H9 (cell line): ENCODE measurements around the gene TRPC4AP. TPM values are rescaled to one million over a fixed set of nuclear protein-coding genes. Genes with fewer than 3 reads are reported as not detected.

ENCODE experiments used
- DNase-seq: peaks from one replicate; pipeline ENCODE4 v3.0.0-alpha.2; 2017
- H2AFZ ChIP-seq: one replicate; pipeline ENCODE4 v1.6.1; 2013; ENCODE audit warnings: mild to moderate bottlenecking, low read length, control low read depth, moderate library complexity
- H2AK5ac ChIP-seq: 2 replicates; pipeline ENCODE4 v1.6.1; 2013; ENCODE audit warnings: low read length, control low read depth, mixed read lengths; ENCODE audit not compliant: insufficient read length
- H2BK120ac ChIP-seq: one replicate; pipeline ENCODE4 v1.6.1; 2013; ENCODE audit warnings: low read depth, mild to moderate bottlenecking, low read length, control low read depth, inconsistent platforms; ENCODE audit not compliant: poor library complexity, severe bottlenecking
- H2BK12ac ChIP-seq: 2 replicates; pipeline ENCODE4 v1.6.1; 2013; ENCODE audit warnings: low read length, control low read depth, mixed read lengths, low read depth; ENCODE audit not compliant: insufficient read length
- H2BK15ac ChIP-seq: 2 replicates; pipeline ENCODE4 v1.6.1; 2013; ENCODE audit warnings: low read depth, low read length, control low read depth
- H2BK20ac ChIP-seq: one replicate; pipeline ENCODE4 v1.6.1; 2013; ENCODE audit warnings: low read depth, mild to moderate bottlenecking, low read length, control low read depth, inconsistent platforms; ENCODE audit not compliant: poor library complexity, severe bottlenecking
- H2BK5ac ChIP-seq: 2 replicates; pipeline ENCODE4 v1.6.1; 2013; ENCODE audit warnings: low read length, control low read depth, mixed read lengths; ENCODE audit not compliant: insufficient read length
- H3K14ac ChIP-seq: 2 replicates; pipeline ENCODE4 v1.6.1; 2013; ENCODE audit warnings: low read length, control low read depth; ENCODE audit not compliant: insufficient read depth
- H3K18ac ChIP-seq: 2 replicates; pipeline ENCODE4 v1.6.1; 2013; ENCODE audit warnings: low read depth, mild to moderate bottlenecking, mixed read lengths, low read length, control low read depth; ENCODE audit not compliant: insufficient read length
- H3K23ac ChIP-seq: 2 replicates; pipeline ENCODE4 v1.6.1; 2013; ENCODE audit warnings: low read length, control low read depth, mixed read lengths, low read depth; ENCODE audit not compliant: insufficient read length
- H3K23me2 ChIP-seq: 2 replicates; pipeline ENCODE4 v1.6.1; 2013; ENCODE audit warnings: low read depth, mild to moderate bottlenecking, mixed read lengths, low read length, control low read depth; ENCODE audit not compliant: insufficient read length, poor library complexity, severe bottlenecking
- H3K27ac ChIP-seq: 2 replicates; pipeline ENCODE4 v1.5.1; 2013; ENCODE audit warnings: low read length, control low read depth, mixed read lengths, low read depth; ENCODE audit not compliant: insufficient read length
- H3K27me3 ChIP-seq: 2 replicates; pipeline ENCODE4 v1.6.1; 2013; ENCODE audit warnings: low read length, control low read depth, inconsistent platforms; ENCODE audit not compliant: insufficient read depth
- H3K4ac ChIP-seq: 2 replicates; pipeline ENCODE4 v1.6.1; 2013; ENCODE audit warnings: low read depth, mild to moderate bottlenecking, control low read depth, inconsistent platforms, low read length, moderate library complexity
- H3K4me1 ChIP-seq: 2 replicates; pipeline ENCODE4 v1.6.1; 2013; ENCODE audit warnings: low read length, control low read depth, inconsistent platforms; ENCODE audit not compliant: insufficient read depth
- H3K4me2 ChIP-seq: 2 replicates; pipeline ENCODE4 v1.6.1; 2013; ENCODE audit warnings: low read length, control low read depth, mixed read lengths; ENCODE audit not compliant: insufficient read length, insufficient read depth
- H3K56ac ChIP-seq: 2 replicates; pipeline ENCODE4 v1.6.1; 2013; ENCODE audit warnings: low read depth, mild to moderate bottlenecking, mixed read lengths, low read length, control low read depth; ENCODE audit not compliant: insufficient read length
- H3K79me1 ChIP-seq: 2 replicates; pipeline ENCODE4 v1.6.1; 2013; ENCODE audit warnings: low read depth, mild to moderate bottlenecking, moderate library complexity, low read length, control low read depth, inconsistent platforms; ENCODE audit not compliant: insufficient read depth, poor library complexity, severe bottlenecking
- H3K79me2 ChIP-seq: 2 replicates; pipeline ENCODE4 v1.6.1; 2013; ENCODE audit warnings: low read length, control low read depth, inconsistent platforms; ENCODE audit not compliant: insufficient read depth
- H3K9ac ChIP-seq: 2 replicates; pipeline ENCODE4 v1.6.1; 2013; ENCODE audit warnings: low read length, control low read depth, mixed read lengths; ENCODE audit not compliant: insufficient read length; ENCODE audit errors: extremely low read depth
- H3K9me3 ChIP-seq: one replicate; pipeline ENCODE4 v1.6.1; 2013; ENCODE audit warnings: low read depth, low read length, inconsistent platforms; ENCODE audit not compliant: control insufficient read depth
- H3T11ph ChIP-seq: one replicate; pipeline ENCODE4 v1.6.1; 2013; ENCODE audit warnings: mild to moderate bottlenecking, low read length, control low read depth, inconsistent platforms
- H4K20me1 ChIP-seq: one replicate; pipeline ENCODE4 v1.6.1; 2013; ENCODE audit not compliant: control insufficient read depth, insufficient read length, insufficient read depth
- H4K5ac ChIP-seq: 2 replicates; pipeline ENCODE4 v1.6.1; 2013; ENCODE audit warnings: low read depth, mild to moderate bottlenecking, mixed read lengths, low read length, control low read depth; ENCODE audit not compliant: insufficient read length
- H4K8ac ChIP-seq: replicated peaks from 2 replicates; pipeline ENCODE4 v1.6.1; 2013; ENCODE audit warnings: low read length, control low read depth, mixed read lengths, low read depth; ENCODE audit not compliant: insufficient read length
- H4K91ac ChIP-seq: 2 replicates; pipeline ENCODE4 v1.6.1; 2013; ENCODE audit warnings: low read depth, mild to moderate bottlenecking, moderate library complexity, mixed read lengths, low read length, control low read depth; ENCODE audit not compliant: insufficient read length
- H3K27ac Mint-ChIP-seq, 3 experiments: 2 replicates in 2 of 3; 3 replicates in 1 of 3; pipeline ENCODE4 v1.8.0; 2020 to 2021; ENCODE audit warnings: mixed read lengths in 3 of 3, mild to moderate bottlenecking in 1 of 3, moderate library complexity in 1 of 3
- H3K27me3 Mint-ChIP-seq: 2 replicates; pipeline ENCODE4 v1.8.0; 2021; ENCODE audit warnings: low read depth, mild to moderate bottlenecking, moderate library complexity, mixed read lengths
- H3K36me3 Mint-ChIP-seq, 3 experiments: 2 replicates in 2 of 3; 3 replicates in 1 of 3; pipeline ENCODE4 v1.8.0; 2020 to 2021; ENCODE audit warnings: low read depth in 3 of 3, mixed read lengths in 3 of 3; ENCODE audit not compliant: insufficient read depth in 1 of 3
- H3K4me1 Mint-ChIP-seq, 2 experiments: 2 replicates each; pipeline ENCODE4 v1.8.0; 2020; ENCODE audit warnings: mixed read lengths in 2 of 2
- H3K4me3 Mint-ChIP-seq, 2 experiments: 2 replicates in 1 of 2; 3 replicates in 1 of 2; pipeline ENCODE4 v1.8.0; 2020 to 2021; ENCODE audit warnings: mild to moderate bottlenecking in 2 of 2, mixed read lengths in 2 of 2, moderate library complexity in 1 of 2
- H3K9me3 Mint-ChIP-seq, 2 experiments: 2 replicates in 1 of 2; 3 replicates in 1 of 2; pipeline ENCODE4 v1.8.0; 2020; ENCODE audit warnings: mild to moderate bottlenecking in 2 of 2, mixed read lengths in 2 of 2, moderate library complexity in 1 of 2
- CTCF ChIP-seq: fragments of 200-600 bp; sonication (generic); conservative IDR thresholded peaks from 3 replicates; pipeline ENCODE4 v1.8.0; 2021; ENCODE audit warnings: antibody characterized with exemption, mild to moderate bottlenecking
- WGBS: extraction: QIAGEN DNeasy Blood & Tissue Kit; methylation state at CpG from one replicate; pipeline ENCODE4 v1.1.7; 2013; ENCODE audit warnings: missing lambda C conversion rate, low lambda C conversion rate, mixed read lengths; ENCODE audit not compliant: insufficient read length; ENCODE audit errors: extremely low coverage; 5-methylcytosine and 5-hydroxymethylcytosine counted together
- total RNA-seq: library from RNA; stranded (reverse); gene quantifications from 2 replicates; pipeline ENCODE4 v1.2.1, GENCODE V29; 2021

Gene TRPC4AP
- total RNA-seq, 1 experiment from 2014 or later: 93.9 TPM

- no peak overlapping the region for H4K91ac ChIP-seq
- H2AK5ac ChIP-seq: no peak overlapping the region
- H4K5ac ChIP-seq: no peak overlapping the region
- no peak overlapping the region for H4K8ac ChIP-seq
- no peak for DNase-seq
- H3K79me1 ChIP-seq: no peaks in the 10 kb centered on the region
- no CpG with 5 or more reads among the region's 4 CpGs for WGBS
- no peak overlapping the region for H3K27ac Mint-ChIP-seq
- H3K23me2 ChIP-seq: no peaks in the 10 kb centered on the region
- H3K9me3 ChIP-seq: no peaks in the 10 kb centered on the region
- H3K79me2 ChIP-seq: no peaks in the 10 kb centered on the region
- no peak overlapping the region for H3K9ac ChIP-seq
- no peak overlapping the region for H3K27ac ChIP-seq
- no peak overlapping the region for H2AFZ ChIP-seq
- TF ChIP-seq CTCF: no peak
- no peak overlapping the region for H3K4ac ChIP-seq
- no peaks in the 10 kb centered on the region; the same call in 1 of the 2 replicates for H3K27me3 Mint-ChIP-seq
- H3T11ph ChIP-seq: no peak overlapping the region
- no peak overlapping the region for H2BK20ac ChIP-seq
- H2BK5ac ChIP-seq: no peak overlapping the region
- no peak overlapping the region for H2BK15ac ChIP-seq
- no peaks in the 10 kb centered on the region for H3K9me3 Mint-ChIP-seq
- no peak overlapping the region for H3K18ac ChIP-seq
- H3K4me2 ChIP-seq: no peak overlapping the region
- no peaks in the 10 kb centered on the region for H4K20me1 ChIP-seq
- H3K56ac ChIP-seq: no peak overlapping the region
- no peaks in the 10 kb centered on the region for H3K27me3 ChIP-seq
- H3K23ac ChIP-seq: no peak overlapping the region
- H2BK120ac ChIP-seq: no peak overlapping the region
- no peak overlapping the region for H2BK12ac ChIP-seq
- H3K4me3 Mint-ChIP-seq: no peak overlapping the region
- H3K4me1 ChIP-seq: no peaks in the 10 kb centered on the region
- no peaks in the 10 kb centered on the region for H3K36me3 Mint-ChIP-seq
- H3K14ac ChIP-seq: no peak overlapping the region
- no peaks in the 10 kb centered on the region for H3K4me1 Mint-ChIP-seq
Measured at GRCh38 chr20:35108921-35109320, 16.3 kb upstream of the TRPC4AP start.
